GM19452 (cell line): ENCODE measurements around the gene NUTM2G.
"Not testable (repeated sequence)": the region's sequence is repeated elsewhere in the genome, so short reads cannot be mapped to it uniquely, and the experiment has no call there.

Experiments
- ATAC-seq: cut with Tn5 transposase; IDR thresholded peaks from one replicate; pipeline ENCODE4 v1.9.1; 2021; ENCODE audit not compliant: unreplicated experiment

The NUTM2G gene

GRCh38 chr9:96942181-96942580, 13.5 kb downstream of the NUTM2G start:
- not testable (repeated sequence) for ATAC-seq

- not testable (repeated sequence) for ATAC-seq
Measured at GRCh38 chr9:96949346-96949745, 20.7 kb downstream of the NUTM2G start.

- not testable (repeated sequence) for ATAC-seq
Measured at GRCh38 chr9:96950539-96950938, 21.9 kb downstream of the NUTM2G start.

GRCh38 chr9:96967591-96967990, 38.9 kb downstream of the NUTM2G start:
- ATAC-seq: not testable (repeated sequence)

GRCh38 chr9:96972552-96972951, 43.9 kb downstream of the NUTM2G start:
- ATAC-seq: not testable (repeated sequence)

- ATAC-seq: not testable (repeated sequence)
Measured at GRCh38 chr9:96974037-96974436, 45.4 kb downstream of the NUTM2G start.

GRCh38 chr9:96983496-96984122, 55.0 kb downstream of the NUTM2G start:
- ATAC-seq: not testable (repeated sequence)

GRCh38 chr9:96984139-96984538, 55.5 kb downstream of the NUTM2G start:
- ATAC-seq: not testable (repeated sequence)

- ATAC-seq: not testable (repeated sequence)
Measured at GRCh38 chr9:96984887-96985286, 56.2 kb downstream of the NUTM2G start.
